ENCODE results near the gene RAB26.

Gene RAB26

DNA sequence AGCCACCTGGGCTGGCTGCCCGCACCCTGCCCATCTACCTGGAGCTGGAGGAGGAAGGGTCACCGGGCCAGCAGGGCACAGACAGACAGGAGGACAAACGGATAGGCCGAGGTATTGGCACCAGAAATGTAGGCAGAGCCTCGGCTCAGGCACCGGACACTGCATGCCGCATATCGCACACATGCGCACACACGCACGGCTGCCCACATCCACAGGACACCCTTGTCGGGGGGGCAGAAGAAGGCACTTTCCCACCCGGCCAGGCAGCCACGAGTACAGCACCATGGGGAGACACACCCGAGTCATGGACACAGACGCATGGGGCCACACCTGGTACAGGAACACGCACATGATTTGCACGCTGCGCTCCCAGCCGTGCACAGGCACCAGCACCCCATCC is 33.5 kb downstream of the RAB26 start:
- DNase-seq: no peak

DNA sequence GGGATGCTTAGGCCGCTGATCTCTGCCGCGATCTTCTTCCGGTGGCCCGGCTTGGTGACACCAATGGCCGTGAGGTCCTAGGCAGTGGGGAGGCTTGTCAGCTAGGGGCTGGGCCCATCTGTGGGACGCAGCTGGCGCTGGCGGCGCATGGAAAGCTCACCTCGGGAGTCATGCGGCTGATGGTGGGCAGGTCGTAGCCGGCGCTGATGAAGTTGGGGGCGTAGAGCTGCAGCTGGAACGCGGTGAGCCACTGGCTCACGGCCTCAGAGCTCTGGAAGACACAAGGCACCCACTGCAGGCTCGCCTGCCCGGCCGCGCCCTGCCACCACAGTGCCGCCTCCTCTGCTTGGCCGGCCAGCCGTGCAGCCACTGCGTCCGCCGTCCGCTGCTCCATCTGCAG is 35.2 kb downstream of the RAB26 start:
- no peak for DNase-seq

DNA sequence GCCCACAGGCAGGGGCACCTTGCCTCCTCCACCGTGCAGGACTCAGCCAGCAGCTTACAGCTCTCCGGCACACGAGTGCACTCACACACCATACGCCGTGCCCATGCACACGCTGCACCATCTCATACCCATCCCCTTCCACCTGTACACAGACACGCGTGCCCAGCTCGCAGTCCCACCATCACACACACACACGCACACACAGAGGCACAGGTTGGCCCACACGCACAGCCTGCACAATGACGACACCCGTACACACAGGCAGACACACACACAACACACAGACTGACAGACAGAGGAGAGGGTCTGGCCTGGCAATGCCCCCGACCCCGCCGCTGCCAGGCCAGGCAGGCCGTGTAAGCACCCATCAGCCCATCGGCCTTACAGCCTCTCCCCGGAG is 35.9 kb downstream of the RAB26 start:
- no peak for DNase-seq

DNA sequence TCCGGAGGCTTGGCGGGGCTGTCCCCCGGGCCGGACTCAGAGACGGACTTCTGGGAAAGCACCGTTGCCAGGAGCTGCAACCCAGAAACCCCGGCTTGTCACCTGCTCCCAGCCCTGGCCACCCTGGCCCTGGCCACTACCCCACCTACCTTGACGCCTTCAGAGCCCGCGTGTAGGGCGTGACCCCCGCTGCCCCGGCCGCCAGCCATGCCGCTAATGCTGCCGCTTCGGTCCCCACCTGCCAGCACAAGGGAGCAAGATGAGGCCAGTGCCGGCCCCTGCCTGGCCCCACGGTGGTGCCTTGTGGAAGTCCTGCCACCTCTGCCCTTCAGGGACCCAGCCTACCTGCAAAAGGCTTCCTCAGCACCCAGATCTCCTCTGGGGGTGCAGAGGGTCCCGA is 36.5 kb downstream of the RAB26 start:
- DNase-seq: no peak

DNA sequence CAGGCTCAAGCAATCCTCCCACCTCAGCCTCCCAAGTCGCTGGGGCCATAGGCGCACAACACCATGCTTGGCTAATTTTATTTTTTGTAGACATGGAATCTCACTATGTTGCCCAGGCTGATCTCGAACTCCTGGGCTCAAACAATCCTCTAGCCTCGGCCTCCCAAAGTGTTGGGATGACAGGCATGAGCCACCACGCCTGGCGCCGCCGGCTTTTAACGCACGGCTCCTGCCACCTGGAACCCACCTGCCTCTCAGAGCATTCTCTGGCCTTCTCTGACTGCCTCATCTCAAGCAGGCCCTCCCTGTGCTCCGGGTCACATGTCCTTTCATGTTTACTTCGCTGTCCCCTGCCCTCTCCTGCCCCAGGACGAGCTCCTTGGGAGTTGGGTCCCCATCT is 37.6 kb downstream of the RAB26 start:
- DNase-seq: no peak

DNA sequence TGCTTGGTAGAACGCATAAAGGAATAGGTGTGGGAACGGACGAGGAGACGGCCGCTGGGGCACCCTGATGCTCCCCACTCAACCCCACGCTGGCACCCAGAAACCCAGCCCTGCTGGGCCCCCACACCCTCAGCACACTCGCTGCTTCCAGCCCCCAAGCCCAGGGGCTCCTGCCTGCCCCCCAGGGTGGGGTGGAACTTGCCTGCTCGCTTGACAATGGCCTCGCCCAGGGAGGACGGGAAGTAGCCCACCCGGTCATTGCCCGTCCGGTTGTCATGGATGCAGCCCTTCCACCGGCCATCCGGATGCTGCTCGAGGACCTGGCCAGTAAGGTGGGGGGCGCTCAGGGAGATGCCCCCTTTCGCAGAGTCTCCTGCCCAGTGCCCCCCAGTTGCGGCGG is 38.1 kb downstream of the RAB26 start:
- no peak for DNase-seq

DNA sequence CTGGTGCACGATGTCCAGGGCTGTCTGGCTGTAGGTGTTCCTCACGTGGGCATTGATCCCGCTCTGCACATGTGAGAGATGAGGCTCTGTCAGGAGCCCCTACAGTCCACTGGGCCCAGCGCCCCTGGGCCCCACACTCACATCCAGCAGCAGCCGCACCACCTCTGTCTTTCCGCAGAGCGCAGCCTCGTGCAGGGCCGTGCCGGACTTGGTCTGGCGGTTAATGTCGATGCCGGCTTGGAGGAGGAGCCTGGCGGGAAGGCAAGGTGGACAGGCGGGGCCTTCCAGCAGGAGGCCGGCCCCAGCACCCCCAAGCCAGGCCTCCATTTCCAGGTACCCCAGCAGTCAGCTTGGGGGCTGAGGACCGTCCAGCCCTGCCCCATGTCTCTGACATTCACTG is 38.8 kb downstream of the RAB26 start:
- DNase-seq: no peak

DNA sequence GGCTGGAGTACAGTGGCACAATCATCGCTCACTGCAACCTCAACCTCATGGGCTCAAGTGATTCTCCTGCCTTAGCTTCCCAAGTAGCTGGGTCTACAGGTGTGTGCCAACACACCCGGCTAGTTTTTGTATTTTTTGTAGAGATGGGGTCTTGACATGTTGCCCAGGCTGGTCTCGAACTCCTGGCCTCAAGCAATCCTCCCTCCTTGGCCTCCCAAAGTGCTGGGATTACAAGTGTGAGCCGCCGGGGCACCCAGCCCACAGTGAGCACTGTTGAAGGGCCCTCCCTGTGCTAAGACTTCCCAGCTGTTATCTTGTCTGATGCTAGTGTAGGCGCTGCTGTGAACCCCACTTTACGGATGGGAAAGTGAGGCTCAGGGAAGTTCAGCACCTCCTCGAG is 40.0 kb downstream of the RAB26 start:
- DNase-seq: no peak

DNA sequence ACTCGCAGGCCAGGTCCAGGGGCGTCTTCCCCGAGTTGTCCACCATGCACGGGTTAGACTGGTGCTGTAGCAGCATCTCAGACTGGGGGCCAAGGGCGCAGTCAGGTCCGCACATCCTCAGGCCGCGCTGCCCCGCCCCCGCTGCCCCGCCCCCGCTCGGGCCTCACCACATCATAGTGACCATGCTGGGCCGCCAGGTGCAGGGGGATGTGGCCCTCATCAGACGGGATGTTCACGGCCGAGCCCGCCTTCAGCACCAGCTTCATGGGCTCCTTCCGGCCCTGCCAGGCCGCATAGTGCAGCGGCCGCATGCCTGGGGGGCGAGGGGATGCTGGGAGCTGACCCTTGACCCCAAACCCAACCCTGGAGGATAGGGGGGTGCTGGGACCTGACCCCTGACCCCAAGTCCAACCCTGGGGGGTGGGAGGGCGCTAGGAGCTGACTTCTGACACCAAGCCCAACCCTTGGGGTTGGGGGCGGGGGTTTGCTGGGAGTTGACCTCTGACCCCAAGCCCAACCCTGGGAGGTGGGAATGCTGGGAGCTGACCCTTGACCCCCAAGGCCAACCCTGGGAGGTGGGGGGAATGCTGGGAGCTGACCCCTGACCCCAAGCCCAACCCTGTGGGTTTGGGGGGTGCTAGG is 40.9 kb downstream of the RAB26 start:
- DNase-seq: no peak

DNA sequence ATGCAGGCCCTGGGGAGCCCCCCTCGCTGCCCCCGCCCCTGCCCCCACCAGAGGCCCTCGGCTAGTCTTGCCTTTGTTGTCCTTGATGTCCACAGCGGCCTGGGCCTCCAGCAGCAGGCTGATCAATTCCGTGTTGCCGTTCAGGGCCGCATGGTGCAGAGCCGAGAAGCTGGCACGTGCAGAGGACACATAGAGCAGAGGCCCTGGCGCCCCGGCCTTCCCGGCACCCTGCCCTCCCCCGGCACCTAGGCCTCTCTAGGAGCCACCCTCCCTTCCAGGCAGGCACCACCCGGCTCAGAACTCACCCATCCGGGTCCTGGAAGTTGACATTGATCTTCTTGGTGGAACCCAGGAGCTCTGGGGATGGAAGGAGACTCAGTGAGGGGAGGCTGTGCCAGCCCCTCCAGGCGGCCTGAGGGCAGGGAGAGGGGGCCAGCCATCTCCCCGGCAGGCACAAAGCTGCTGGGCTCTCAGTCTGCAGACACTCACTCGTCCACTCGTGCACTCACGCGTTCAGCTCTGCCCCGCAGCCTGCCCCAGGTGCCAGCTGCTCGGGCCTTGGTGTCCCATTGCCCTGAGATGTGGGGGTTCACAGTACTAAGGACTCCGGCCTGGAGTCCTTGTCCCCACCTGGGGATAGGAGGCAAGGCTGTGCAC is 41.7 kb downstream of the RAB26 start:
- no peak for DNase-seq

DNA sequence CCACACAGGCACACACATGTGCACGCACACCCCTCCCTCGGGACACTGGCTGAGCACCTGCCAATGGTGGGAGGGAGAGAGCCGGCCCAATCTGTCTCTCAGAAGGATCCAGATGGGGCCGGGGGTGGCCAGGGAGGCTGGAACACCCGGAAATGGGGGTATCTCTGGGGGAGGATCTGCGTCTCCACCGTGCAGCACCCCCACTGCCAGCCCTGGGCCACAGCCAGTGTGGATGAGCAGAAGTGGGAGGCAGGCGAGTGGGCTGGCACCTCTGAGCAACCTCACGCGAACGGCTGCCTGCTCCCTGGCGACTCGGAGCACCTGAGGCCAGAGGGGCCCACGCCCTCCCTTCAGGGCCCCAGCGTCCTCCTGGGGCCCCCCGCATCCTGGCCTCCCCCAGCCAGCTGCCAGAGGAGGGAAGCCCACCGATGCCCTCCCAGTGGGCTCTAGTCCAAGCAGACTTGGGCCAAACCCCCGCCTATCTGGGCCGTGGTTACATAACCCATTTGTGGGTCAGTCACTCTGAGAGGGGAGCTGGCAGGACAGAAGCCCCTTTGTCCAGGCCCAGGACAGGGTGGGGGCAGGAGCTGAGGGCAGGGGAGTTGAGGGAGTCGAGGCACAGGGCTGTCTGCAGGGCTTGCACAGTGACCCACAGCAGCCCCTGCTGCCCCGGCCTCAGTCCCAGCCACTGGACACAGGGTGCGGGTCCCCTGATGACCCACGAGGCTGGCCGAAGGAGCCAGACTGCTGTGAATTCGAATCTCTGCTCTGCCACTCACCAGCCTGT is 42.4 kb downstream of the RAB26 start:
- DNase-seq: no peak

DNA sequence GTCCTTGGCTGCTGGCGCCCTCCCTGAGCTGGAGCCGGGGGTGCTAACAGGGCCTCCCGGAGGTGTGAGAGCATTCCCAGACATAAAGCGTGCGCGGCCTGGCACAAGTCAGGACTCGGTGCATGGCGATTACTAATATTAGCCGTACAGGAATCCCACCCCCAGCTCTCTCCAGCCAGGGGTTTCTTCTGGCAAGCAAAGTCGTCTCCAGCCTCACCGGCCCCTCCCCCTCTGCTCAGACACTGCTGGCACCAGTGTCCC is 43.0 kb downstream of the RAB26 start:
- no peak for DNase-seq

DNA sequence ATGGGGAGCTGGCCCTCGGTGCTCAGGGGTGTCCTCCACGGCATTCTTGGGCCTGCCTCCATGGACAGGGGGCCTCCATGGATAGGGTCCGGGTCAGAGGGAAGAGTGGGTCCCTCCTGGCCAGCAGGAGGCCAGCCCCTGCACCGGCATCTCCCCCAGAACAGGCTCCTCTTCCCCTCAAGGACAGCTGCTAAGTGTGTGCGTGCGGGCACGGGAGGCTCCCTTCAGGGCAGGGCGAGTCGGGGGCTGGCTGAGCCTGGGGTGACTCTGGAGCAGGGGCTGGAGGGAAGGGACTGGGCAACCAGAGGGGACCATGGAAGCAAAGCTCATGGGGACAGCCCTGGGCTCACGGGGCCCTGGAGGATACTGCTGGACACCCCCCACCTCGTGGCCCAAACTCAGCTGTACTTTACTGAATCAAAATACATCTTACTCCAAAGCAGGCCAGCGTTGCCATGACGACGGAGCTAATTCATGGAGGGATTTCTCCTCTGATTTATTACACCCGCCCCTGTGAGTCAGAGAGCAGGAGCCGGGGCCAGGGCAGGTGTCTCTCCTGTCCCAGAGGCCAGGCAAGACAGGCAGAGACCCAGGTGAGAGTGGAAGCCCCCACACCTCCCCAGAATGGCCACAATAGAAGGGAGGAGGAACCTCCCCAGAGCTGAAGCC is 45.9 kb downstream of the RAB26 start:
- DNase-seq: no peak

DNA sequence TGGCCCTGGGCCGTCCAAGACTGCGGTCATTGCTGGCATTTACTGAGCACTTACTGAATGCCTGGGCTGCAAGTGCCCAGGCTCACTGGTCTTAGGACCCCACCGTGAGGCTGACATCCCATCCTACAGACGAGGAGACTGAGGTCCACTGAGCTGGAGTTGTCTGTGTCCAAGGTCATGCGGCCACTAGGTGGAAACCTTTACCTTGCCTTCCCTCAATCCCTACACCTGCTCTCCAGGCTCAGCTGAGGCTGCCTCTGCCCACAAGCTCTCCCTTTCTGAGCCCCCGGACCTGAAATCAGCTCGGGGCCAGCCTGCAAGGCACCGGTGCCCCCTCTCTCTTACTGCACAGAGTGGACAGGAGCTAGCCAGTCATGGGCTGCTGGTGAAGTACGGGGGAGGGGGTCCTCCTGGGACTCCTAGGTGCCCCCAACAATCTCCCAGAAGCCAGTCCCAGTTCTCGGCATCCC is 46.5 kb downstream of the RAB26 start:
- peak; percentile 8 for DNase-seq

DNA sequence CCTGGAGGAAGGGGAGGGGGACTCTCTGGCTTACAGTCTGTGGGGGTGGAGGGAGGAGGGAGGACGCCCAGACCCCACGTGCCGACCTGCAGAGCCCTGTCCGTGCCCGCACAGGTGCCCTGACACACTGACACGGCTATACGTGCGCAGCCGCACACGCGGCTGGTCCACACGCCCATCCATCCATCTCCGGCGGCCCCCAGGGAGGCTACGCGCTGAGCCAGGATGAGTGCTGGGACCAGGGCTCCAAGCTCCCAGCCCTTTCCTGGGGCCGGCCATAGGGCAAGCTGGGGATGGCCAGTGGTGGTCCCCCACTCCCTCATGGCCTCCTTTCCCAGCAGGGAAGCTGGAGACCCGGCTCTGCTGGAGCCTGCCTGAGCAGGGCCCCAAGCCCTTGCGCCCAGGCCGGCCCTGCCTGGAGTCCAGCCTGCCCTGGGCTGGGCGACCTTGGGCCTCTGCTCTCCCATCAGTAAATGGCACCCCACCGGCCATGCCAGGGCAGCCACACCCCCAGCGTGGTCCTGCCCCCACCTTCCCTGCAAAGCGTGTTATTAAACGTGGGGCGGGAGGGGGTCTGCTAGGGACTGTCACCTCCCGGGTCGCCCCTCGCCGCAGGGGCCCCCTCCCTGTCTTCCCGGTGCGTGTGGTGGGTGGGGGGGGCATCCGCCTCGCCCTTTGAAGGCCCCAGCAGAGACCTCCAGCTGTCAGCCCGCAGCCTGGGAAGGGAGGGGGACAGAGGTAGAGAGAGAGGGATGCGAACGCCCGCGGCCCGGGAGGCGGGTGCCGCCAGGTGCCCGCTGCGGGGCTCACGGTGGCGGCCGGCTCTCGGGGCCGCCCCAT is 47.1 kb downstream of the RAB26 start:
- no peak for DNase-seq

DNA sequence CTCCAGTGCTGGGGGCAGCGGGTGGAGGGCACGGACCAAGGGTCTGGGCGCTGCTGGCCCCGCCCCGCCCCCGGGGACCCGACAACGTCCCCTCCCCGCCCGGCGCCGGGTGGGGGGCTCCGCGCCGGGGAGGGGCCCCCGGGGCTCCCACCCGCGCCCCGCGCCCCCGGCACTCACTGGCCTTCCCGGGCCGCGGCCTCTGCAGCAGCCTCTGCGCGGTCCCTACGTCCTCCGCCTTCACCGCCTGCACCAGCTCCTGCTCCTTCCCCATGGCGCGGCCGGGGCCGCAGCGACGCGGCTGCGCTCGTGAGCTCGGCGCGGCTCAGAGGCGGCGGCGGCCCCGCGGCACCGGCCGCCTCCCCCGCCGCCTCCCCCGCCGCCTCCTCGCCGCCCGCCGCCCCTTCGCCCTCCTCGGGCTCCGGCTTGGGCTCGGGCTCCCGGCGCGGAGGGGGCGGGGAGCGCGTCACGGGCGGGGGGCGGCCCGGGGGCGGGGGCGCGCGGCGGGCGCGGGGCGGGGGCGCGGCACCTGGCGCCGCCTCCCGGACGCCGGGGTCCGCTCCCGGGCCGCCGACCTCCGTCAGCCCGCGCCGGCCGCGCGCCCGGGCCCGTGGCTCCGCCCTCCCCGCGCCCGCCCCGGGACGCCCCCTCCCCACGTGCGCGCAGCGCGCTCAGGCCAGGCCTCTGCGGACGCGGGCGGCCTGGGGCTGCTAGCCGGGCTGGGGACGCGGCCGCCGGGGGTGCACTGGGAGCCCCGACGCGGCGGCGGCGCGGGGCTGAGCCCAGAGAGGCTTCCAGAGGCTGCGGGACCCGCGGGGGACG is 47.9 kb downstream of the RAB26 start, which contains the start of gene CASKIN1:
Gene CASKIN1 (minus strand): TSS at position 444 of the 819 bp plus-strand sequence. CDS start 173 bp downstream, at position 271.
- no peak for DNase-seq

DNA sequence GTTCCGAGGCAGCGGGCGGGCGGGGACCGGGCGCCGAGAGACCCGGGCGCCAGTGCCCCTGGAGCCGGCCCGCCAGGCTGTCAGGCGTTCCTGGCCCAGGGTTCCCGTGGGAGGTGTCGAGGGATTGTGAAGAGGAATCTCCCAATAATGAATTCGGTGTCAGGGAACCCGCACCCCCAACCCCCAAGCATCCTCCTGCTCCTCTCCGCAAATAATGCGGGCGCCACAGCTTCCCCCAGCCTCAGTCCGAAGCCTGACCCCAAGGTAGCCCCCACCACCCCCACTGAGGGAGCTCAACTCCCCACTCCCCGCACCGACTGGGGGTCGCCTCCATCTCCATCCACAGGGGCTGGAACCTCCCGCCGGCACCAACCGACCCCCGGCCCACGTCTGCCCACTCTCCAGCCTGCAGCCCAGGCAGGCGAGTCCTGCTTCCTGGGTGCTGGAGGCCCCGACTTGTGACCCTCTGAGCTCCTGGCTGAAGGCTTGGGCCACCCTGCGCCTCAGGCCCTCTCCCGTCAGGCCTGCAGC is 48.6 kb downstream of the RAB26 start:
- no peak for DNase-seq

DNA sequence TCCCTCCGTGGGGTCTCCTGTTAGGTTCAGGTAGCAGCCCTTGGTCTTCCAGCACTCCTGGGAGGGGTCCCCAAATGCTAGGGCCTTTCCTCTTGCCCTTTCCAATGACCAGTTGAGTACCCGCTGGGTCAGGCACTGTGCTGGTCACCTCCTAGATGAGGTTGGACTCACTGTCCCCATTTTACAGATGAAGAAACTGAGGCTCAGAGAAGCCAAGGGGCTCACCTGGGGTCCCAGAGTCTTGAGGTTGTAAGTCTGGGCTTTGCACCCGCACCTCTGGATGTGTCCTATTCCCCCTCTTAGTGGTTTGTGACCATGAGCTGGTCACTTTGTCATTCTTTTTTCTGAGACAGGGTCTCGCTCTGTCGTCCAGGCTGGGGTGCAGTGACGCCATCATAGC is 49.3 kb downstream of the RAB26 start:
- DNase-seq: no peak

DNA sequence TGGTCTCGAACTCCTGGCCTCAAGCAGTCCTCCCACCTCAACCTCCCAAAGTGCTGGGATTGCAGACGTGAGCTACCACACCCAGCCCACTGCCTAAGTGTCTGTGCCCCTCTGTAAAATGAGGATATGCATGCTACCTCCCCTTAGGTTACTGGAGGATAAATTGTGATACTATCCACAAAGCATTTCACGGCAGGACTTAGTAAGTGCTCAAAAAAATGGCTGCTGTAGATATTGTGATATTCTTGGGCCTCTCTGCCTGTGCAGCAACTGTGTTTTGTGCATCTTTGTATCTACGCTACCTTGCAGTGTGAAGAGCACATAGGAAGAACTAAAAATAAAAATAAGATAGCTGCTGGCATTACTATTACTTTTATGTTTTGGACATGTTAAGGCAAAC is 49.9 kb downstream of the RAB26 start:
- no peak for DNase-seq

DNA sequence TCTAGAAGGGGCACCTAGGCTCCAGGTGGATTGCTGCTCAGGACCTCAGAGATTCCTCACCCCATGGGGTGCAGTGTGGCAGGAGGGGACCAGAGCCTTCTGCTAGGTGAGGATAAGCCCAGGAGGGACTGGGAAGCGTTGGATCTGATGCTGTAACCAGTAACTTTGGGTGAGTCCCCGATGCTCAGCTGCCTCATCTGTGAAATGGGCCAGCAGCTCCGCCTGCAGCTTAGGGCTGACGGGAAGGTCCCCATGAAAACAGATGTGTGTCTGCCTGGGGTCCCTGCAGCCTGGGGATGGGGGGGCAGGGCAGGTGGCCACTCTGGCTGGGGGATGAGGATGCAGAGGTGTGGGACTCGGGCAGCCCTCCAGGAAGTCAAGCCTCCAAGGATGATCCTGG is 50.7 kb downstream of the RAB26 start:
- no peak for DNase-seq

DNA sequence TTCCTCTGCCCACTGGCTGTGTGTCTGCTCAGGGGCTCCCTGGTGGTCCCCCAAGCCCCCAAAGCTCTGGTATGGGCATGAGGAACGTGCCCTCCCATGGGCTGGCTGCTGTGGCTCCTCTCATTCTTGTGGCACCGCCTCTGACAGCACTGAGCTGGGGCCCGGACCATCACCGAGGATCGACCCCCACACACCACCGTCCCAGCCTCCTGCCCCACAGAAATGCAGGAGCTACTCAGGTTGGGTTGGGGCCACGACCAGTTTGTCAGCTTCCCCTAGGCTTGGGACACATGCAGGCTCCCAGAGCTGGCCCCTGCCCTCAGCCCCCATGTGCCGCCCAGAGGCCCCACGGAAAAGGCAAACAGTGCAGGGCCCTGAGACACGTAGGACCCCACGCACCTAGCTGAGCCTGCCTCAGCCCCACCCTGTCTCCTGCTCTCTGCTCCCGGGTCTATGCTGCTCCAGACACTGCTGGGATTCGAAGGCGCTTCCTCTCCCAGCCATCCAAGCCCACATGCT is 51.3 kb downstream of the RAB26 start:
- DNase-seq: no peak
